ENCODE measurements around the gene MACROH2A1. TPM values are rescaled to one million over a fixed set of nuclear protein-coding genes. Genes with fewer than 3 reads are reported as not detected.
"Not testable (repeated sequence)": the region's sequence is repeated elsewhere in the genome, so short reads cannot be mapped to it uniquely, and the experiment has no call there.

Gene MACROH2A1
- total RNA-seq, 1 experiment from 2014 or later: 355 TPM

DNA sequence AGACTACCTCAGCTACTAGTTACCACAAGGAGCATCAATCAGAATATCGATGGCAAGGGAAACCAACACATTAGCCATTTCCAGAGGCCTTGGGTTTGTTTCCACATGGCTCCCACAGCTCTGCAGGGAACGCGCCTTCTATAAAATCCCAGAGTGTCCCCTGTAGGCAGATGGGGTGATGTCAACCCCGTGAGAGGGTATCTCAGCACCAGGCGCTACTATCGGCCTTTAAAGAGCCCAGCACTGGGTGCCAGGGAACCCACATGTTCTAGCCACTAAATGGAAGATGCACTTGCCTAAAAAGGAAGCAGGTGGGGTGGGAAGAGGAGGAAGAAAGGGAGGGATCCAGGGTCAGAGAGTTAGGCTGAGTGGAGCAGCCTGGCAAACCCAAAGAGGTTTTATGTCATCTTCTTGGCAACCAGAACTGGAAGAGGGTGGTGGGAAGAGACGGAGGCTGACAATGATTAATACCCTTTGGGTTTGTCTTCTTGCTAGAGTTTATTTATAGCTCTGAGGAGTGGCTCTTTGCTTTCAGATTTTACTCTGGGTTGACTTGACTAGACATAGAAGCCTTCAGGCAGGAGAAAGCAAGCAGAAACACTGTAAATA is 19.9 kb downstream of the MACROH2A1 start:
- DNase-seq (ENCODE audit: low read depth): no peak

GRCh38 chr5:135377751-135378680 is 21.0 kb downstream of the MACROH2A1 start:
- no peak for DNase-seq (ENCODE audit: low read depth)

GRCh38 chr5:135376961-135377624 is 21.9 kb downstream of the MACROH2A1 start:
- DNase-seq (ENCODE audit: low read depth): no peak

DNA sequence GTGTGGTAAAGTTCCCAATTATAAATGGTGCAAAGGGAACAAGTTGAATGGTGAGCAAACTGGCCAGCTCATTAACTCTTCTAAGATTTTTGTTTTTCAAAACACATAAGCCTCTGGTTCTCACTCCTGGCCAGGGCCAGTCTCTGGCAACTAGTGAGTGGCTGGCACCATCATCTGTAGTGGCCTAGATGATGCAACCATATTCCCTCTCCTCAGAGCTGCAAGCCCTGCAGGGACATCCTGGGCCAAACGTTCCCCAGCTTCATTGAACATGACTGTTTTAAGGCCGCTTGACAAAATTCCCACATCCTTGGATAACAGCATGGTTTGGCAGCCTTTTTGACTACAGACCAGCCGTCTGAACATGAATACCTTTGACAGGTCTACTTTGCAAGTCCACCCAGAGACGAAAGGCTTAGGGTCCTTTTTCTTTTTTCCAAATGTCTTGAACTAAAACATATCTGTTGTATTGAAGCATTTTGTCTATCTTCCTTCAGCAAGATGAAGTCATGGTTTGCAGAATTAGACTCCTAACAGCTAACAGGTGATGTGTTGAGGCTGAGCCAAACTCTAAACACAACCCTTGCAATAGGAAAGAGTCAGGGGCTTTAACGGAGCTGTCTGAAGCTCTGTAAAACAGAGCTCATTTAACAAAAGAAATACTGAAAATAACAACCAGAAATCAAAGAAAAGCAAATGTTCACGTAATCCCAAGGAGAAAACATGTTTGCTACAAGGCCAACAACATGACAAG is 23.8 kb downstream of the MACROH2A1 start:
- no peak for DNase-seq (ENCODE audit: low read depth)

- no peak for DNase-seq (ENCODE audit: low read depth)
These were observed 25.1 kb downstream of the MACROH2A1 start for GRCh38 chr5:135373736-135374515.

GRCh38 chr5:135372654-135373381 is 26.2 kb downstream of the MACROH2A1 start:
- no peak for DNase-seq (ENCODE audit: low read depth)

DNA sequence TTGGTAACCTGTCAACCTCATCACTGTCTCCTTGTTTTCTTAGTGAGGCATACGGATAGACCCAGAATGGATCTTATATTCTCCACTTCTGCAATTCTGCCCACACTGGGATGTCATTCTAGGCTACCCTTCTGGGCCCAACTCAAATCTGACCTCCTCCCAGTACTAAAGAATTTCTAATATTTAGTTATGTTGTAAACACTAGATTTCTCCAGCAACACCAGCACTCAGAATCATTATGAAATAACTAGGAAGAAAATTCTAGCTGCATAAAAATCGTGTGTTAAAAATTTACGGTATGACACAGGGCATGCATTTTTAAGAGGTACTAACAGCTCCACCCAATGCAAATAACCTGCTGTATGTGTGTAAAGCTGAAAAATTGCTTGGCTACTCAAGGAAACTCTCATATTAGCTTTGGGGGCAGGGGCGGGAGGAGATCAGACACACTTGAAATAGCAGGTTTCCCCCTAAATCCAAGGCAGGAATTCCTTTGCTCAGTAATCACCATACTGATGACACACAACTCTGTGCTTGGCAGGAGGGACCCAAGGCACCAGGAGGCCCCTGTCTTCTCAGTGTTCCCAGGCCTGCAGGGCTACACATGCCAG is 27.3 kb downstream of the MACROH2A1 start:
- DNase-seq (ENCODE audit: low read depth): peak; percentile 47

DNA sequence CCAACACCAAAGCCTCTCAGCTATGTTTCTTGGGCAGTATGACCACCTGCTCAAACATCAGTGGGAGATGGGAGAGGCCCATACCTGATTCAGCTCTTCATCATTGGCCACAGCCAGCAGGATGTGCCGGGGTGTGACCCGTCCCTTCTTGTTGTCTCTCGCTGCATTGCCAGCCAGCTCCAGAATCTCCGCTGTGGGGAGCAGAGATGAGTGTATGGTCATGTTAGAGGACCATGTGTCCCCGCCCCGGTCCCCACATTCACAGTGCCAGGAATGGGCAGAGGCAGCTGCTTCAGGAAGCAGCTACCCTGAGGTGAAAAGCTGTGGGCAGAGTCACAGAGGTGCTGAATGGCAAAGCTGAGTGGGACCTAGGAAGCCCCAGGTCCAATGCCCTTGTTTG is 29.1 kb downstream of the MACROH2A1 start:
- DNase-seq (ENCODE audit: low read depth): no peak

- no peak for DNase-seq (ENCODE audit: low read depth)
These were observed 31.5 kb downstream of the MACROH2A1 start for GRCh38 chr5:135367554-135367953.

DNA sequence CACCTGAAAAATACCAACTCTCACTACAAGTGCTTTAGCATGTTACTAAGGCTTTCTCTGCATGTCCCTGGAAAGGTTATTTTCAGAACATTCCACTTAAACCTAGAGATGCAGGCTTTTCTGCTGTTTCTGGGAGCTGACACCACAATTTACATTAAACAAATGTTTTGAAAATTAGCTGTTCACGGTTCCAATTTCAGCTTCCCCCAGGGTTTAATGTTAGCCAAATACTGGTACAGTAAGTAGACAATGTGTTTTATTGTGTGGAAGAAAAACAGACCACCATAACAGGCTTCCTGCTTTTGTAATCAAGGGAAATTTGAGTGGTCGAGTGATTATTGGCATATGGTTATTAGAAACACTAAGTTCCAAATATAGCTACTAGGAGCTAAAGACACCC is 32.0 kb downstream of the MACROH2A1 start:
- no peak for DNase-seq (ENCODE audit: low read depth)

GRCh38 chr5:135365281-135365680 is 33.8 kb downstream of the MACROH2A1 start:
- no peak for DNase-seq (ENCODE audit: low read depth)

DNA sequence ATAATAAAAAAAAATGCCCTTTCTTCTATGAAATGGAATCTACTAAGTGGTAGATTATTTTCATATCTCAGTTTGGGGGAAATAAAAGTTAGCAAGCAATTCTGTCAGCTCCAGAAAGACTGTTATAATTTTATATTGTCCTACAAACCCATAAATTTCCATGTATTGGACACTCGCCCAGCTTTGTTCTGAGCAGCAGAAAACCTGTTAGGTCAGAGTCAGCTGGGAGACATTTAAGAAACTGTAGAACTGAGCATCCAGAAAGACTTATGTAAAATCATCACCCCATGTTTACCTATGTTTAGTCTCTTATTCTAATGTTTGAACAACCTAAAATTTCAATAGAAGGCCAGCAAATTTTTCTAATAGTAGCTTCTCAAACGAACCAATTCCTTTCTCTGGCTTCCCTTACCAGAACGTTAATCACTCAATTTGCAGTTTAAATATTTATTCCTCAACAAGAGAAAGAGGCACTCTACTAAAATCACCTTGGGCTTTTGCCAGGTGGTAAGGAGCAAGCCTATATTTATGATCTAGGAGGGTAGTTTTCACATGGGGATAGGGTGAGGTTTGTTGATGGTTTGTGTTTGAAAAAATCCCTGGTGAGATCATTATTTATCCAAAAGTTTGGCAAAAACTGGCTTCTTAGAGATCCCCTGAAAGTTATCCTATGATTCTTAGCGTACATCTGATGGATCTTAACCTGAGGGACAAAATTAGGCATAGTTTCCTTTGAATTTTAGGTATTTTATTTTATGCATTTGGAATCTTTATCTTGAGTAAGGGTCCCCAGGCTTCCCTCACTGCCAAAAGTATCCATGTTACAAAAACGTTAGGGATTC is 34.4 kb downstream of the MACROH2A1 start:
- no peak for DNase-seq (ENCODE audit: low read depth)

- DNase-seq (ENCODE audit: low read depth): not testable (repeated sequence)
These were observed 35.7 kb downstream of the MACROH2A1 start for GRCh38 chr5:135363342-135363741.

DNA sequence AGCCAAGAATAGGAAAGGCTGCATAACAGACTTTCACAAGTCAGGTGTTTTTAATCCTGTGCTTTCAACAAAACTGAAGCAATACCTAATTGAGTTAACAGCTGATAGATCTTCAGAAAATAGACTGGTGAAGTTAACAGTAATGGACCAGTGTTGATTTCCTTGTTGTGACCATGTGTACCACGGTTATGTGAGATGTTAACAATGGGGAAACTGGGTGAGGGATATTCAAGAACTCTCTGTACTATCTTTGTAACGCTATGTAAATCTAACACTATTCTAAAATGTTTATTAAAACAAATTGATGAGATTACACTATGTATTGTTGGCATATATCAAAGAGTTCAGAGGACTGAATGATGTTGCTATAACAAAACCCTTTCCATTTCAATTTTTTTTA is 36.9 kb downstream of the MACROH2A1 start:
- no peak for DNase-seq (ENCODE audit: low read depth)

DNA sequence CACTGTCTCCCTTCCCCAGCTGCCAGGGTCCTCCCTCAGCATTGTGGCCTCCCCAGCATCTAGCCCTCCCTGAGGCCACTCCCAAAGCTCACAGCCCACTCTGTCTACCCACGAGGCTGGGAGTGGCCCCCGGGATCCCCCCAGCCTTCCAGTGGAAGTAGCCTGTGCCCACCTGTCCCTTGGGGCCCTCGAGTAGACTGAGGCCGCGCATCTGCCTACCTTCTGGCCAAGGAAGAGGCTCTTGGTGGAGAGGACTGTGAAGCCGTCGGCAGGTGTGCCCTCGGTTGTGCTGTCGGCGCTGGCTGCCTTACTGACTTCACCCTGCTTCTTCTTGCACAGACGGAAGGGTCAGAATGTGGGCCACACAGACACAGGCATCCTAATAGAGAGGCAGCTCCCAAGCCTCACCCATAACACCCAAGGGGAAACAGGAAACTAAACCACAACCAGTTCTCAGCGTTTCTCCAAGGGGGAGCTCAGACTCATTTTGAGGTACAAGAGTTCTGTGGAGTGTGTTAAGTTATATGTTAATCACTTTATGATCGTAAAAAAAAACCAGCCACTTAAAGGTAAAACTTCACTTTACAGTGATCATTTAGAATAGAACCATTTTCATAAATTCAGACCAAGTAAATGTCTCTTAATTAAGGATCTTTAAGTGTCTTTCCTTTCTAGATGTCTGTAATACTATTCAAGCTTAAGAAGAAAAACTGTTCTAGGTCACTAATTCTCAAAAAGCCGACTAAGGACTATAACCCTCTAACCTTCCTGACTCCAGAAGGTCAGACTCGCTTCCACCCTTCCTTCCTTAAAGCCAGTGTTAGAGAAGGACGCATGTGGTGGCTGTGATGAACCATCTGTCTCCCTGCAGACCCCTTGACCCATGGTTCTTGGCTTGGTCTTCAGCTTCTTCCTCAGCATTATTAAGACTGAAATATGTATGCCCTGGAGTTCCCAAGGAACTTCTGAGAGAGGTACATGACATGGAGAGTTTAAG is 38.5 kb downstream of the MACROH2A1 start:
- DNase-seq (ENCODE audit: low read depth): no peak

DNA sequence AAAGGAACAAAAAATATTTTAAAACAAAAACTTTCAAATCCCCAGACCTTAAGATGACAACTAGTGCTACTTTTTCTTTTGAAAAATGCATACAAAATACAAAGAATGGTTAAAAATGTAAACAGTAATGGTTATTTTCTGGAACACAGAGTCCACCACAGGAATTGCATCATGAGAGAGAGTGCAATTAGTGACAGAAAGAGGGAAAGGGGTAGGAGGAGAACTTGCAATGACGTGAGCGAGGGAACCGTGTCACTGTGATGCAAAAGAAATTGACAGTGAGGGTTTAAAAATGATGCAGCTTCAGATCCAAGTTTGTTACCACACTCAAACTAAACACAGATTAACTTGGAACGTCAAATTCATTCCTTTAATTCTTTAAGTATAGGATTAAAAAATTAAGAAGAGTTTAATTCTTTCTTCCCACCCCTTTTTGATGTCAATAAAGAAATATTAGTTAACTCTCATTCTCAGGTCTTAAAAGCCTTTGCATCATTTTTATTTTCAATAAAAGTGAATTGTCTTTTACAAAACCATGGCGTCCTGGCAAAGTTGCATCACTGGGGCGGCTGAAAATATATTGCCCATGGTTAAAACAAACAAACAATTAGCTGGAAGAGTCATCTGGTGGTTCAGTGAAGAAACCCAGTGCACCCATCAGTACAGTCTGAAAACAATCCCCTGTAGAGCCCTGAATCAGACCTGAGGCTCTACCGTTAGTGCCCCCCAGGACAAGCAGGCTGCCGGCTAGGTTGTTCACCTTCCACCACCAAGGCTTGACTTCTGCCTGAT is 39.5 kb downstream of the MACROH2A1 start:
- no peak for DNase-seq (ENCODE audit: low read depth)

All from HT1080 (cell line).